HG03565 (cell line): Measurements from ENCODE around the gene MORN3.
"Not testable (repeated sequence)": the region's sequence is repeated elsewhere in the genome, so short reads cannot be mapped to it uniquely, and the experiment has no call there.

Experiments
- ATAC-seq: cut with Tn5 transposase; IDR thresholded peaks from one replicate; pipeline ENCODE4 v1.9.1; 2021; ENCODE audit warnings: mild to moderate bottlenecking, moderate library complexity; ENCODE audit not compliant: unreplicated experiment

MORN3 gene, protein sequence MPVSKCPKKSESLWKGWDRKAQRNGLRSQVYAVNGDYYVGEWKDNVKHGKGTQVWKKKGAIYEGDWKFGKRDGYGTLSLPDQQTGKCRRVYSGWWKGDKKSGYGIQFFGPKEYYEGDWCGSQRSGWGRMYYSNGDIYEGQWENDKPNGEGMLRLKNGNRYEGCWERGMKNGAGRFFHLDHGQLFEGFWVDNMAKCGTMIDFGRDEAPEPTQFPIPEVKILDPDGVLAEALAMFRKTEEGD

DNA sequence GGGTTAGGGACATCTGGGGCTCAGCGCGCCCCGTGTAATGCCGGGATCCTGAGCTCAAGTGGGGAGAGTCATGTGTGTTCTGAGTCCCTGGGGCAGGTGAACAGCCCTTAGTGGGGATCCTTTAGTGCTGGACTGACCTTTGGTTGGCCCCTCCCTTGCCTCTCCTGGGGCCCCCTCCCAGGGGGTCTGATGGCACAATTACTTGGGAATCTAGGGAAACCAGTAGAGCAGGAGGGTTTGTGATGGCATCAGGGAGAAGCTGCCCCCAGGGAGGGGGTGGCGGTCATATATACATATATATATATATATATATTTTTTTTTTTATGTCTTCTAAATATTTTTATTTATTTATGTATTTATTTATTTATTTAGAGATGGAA is at the start of gene MORN3:
TSS of gene MORN3 (minus strand) at position 134 of the 380 bp plus-strand sequence. CDS start 171 bp downstream, outside the sequence.
- no peak for ATAC-seq

DNA sequence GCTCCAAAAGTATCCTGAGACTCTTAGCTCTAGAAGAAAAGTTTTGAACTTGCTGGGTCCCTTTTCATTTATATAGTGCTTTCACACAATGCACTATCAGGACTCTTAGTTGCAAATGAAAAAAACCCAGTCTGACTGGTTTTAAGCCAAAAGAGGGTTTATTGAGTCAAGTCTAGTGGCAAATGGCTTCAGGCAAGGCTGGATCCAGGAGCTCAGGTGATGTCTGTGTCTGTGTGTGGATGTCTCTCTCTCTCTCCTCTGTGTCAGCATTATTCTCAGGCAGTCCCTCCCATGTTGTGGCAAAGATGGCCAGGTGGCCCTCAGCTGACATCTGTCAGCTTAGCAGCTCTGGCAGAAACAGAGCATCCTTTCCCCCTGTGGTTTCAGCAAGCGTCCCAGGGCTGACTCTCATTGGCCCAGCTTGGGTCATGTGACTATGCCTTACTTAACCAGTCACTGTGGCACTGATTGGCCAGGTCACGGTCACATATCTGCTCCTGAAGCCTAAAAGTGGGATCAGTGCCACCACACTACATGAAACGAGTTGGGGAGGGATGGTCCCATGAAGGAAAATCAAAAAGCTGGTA is 49.3 kb upstream of the MORN3 start:
- no peak for ATAC-seq

DNA sequence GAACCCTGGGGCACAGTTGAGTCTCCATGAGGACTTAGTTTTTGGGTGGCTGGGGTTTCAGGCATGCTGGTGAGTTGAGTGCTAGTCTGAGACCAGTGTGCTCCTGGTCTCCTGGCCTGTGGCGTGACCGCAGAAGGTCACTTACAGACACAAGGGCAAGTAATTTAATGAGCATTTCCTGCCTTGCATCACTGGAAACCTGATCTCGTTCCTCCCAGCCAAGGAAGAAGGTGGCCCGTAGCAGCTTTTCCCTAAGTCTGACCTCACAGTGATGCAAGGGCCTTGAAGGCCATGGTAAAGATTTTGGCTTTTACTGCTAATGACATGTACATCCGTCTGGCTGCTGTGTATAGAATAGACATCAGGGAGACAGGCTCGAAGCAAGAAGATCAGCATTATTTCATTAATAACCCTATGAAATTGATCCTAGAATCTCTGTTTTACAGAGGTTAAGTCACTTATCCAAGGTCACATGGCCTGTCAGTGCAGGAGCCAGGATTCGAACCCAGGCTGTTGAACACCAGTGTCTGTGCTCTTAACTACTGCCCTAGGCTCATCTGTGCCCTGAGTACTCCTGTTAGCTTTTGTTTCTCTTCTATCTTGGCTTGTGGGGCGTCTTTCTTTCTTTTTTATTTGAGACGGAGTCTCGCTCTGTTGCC is 47.7 kb upstream of the MORN3 start:
- ATAC-seq: no peak

DNA sequence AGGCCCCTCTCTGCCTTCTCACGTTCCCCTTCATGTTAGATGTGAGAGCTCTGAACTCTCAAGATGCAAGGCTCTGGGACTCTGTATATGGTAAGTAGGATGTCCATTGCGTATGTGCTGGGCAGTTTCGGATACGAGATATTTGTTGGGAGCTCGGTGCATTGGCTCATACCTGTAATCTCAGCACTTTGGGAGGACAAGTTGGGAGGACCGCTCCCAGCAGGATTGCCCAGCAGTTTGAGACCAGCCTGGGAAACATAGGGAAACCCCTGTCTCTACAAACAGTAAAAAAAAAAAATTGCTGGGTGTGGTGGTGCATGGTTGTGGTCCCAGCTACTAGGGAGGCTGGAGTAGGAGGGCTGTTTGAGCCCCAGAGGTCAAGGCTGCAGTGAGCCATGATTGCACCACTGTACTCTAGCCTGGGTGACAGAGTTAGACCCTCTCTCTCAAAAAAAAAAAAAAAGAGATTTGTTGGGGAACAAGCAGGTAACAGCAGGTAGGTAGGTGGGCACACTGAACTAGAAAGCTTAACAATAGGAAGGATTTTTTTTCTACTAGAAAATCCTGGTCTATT is 46.5 kb upstream of the MORN3 start:
- no peak for ATAC-seq

DNA sequence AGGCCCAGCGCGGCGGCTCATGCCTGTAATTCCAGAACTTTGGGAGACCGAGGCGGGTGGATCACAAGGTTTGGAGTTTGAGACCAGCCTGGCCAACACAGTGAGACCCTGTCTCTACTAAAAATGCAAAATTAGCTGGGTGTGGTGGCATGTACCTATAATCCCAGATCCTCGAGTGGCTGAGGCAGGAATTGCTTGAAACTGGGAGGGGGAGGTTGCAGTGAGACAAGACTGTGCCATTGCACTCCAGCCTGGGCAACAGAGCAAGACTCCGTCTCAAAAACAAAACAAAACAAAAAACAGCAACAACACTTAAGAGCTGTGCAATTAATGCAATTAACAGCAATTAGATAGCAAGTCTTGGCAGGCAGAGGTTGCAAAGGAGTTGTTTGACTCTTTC is 45.6 kb upstream of the MORN3 start:
- not testable (repeated sequence) for ATAC-seq

DNA sequence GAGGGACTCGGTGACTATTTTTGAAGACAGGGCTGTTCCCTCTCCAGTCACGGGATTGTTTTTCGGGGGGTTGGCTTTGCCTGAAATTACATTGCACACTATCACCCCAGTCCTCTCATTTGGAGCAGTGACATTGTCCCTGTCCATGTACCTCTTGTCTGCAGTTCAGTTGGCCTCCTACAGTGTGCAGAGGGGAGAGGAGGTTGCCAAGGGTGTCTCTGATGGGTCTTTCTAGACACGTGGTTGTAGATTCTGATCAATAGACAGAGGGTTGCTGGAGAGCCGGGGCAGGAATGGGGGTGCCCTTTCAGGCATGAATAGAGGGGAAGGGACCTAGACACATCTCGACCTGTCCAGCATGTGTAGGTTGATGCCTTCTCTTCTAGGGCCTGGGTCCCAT is 44.3 kb upstream of the MORN3 start:
- no peak for ATAC-seq

DNA sequence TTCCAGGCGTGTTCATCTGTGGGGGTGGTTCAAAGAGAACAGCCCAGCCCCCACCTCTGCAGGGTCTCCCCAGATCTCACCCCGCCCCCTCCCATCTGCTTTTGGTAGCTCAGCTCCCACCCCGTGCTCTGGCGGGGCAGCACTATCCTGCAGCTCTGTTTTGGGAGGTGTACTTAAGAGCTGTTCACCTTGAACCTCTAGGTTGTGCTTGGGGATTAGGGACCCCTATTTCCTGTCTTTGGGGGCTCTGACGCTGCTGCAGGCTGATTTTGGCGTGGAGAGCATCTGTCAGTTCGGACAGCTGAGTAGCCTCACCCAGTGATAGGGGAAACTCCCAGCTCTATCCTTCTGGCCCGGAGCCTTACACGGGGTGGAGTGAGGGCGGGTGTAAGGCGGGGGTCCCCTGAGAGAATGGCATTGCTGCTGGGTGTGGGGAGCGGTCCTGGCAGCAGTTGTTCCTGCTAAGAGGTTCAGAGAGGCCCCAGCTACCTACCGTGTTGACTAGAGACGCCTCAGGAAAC is 43.9 kb upstream of the MORN3 start:
- ATAC-seq: no peak

DNA sequence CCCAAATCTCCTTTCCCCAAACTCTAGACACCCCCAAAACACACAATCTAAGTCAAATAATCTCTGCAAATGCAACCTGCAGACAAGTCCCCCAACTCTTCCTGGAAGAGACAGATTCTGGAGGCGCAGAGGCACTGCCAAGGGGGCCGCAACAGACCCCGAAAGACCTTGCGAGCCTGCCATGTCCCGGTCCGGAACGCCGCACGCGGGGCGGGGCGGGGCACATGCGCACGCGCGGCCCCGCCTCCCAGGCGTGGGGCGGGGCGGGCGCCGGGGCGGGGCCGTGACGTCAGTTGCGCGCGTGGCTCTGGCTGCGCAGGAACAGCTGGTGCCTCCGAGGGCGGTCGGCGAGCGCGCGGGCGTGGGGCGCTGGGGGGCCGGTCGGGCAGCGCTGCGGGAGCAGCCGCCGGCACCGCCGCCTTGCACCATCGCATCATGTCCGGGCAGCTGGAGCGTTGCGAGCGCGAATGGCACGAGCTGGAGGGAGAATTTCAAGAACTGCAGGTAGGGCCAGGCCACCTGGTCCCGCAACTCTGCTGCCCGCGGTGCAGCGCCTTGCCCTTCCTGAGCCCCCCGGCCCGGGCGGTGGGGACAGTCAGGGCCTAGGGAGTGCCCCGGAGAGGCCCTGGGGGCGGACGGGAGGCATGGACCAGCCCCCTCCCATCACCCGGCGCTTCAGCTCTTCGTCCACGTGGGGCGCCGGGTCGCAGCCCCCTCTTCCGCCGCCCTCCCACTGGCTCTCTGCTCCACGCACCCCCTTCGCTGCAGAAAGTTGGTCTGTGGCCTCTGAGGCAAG is 43.2 kb upstream of the MORN3 start, which contains the start of gene TMEM120B:
TSS of gene TMEM120B (plus strand) at position 292 of the 796 bp plus-strand sequence. CDS start at position 436, 144 bp downstream.
- ATAC-seq: peak; percentile 69

DNA sequence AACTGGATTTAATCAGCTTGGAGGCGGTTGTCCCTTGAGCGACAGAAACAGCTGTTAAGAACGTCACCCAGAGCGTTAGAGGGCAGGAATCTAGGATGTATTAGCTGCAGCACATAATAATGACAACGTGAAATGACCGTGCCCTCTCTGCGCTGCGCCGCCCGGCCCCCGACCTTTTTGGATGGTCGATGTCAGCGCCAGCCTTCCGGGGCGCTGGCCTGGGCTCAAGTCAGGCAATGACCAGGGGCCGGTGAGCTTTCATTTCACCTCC is 42.7 kb upstream of the MORN3 start:
- peak; percentile 20 for ATAC-seq

DNA sequence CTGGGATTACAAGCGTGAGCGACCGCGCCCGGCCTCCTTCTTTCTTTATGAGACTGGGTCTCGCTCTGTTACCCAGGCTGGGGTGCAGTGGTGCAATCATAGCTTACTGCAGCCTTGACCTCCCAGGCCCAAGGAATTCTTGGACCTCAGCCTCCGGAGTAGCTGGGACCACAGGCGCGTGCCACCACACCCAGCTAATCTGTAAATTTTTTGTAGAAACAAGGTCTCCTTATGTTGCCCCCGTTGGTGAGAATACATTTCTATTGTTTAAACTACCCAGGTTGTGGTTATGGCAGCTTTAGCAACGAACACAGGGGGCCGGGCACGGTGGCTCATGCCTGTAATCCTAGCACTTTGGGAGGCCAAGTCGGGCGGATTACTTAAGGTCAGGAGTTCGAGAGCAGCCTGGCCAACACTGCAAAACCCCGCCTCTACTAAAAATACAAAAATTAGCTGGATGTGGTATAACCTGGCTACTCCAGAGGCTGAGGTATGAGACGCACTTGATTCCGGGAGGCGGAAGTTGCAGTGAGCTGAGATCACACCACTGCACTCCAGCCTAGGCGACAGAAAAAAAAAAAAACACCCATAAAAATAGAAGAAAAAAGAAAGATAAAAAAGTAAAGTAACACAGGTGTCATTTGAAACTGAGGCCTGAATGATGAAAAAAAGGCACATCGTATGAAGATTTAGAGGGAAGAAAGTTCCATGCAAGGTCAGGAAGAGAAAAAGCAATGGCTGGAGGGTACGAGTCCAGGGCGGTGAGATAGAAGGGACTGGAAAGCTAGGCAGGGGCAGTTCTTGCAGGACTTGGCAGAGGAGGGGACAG is 42.1 kb upstream of the MORN3 start:
- ATAC-seq: no peak

DNA sequence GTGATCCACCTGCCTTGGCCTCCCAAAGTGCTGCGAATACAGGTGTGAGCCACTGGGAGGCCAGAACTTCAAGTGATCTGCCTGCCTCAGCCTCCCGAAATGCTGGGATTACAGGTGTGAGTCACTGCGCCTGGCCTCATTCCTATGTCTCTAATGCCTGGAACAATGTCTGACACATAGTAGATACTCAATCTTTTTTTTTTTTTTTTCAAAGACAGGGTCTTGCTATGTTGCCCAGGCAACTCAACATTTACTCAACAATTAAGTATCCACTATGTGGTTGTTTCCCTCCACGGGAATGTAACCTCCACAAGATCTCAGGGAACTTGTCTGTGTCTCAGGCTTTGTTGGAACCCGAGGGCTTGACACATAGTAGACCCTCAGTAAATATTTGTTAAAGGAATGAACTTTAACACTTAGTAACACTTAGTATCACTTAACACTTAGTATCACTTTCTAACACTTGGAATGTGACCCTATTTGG is 40.1 kb upstream of the MORN3 start:
- ATAC-seq: no peak

DNA sequence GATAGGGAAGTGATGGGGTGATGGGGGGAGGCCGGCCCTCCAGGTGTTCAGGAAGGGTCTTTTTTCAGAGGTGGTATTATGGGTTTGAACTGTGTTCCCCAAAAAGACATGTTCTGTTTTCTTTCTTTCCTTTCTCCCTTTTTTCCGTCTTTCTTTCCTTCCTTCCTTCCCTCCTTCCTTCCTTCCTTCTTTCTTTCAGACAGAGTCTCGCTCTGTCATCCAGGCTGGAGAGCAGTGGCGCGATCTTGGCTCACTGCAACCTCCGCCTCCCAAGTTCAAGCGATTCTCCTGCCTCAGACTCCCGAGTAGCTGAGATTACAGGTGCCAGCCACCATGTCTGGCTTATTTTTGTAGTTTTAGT is 39.6 kb upstream of the MORN3 start:
- ATAC-seq: not testable (repeated sequence)

DNA sequence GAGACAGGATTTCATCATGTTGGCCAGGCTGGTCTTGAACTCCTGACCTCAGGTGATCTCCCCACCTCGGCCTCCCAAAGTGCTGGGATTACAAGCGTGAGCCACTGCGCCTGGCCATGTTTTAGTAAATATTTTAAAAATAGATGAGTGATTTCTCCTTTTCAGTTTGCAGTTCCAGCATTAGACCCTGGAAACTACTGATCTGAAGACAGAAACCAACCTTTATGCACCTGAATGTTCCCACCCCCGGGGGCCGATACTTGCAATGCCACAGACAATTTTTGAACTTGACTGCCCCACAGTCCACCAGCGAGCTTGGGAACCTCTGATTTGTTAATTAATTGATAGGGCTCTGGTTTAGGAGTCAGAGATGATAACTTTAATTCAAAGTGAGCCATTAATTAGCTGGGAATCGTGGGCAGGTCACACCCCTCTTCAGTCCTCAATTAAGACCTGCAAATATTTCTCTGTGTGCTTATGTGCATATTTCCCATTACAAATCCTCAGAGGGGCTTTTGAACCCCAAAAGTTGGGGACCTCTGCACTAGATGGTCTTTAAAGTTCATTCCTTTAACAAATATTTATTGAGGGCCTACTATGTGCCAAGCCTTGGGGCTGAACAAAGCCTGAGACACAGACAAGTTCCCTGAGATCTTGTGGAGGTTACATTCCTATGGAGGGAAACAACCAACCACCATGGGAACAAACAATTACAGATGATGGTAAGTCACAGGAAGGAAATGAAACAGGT is 39.0 kb upstream of the MORN3 start:
- no peak for ATAC-seq

DNA sequence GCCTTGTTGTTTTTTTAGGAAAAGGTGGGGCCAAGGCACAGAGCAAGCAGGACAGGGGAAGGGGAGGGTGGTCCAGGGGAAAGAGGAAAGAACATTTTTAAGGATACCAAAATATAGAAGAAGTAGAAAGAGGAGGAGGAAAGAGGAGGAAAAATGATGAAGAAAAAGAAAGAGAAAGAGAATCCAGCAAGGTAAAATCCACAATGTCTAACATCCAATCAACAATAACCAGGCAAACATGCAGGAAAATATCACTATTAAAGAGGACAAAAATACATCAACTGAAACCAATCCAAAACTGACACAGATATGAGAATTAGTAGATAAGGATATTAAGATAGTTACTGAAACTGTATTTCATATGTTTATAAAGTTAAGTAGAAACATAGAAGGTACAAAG is 36.1 kb upstream of the MORN3 start:
- ATAC-seq: no peak

DNA sequence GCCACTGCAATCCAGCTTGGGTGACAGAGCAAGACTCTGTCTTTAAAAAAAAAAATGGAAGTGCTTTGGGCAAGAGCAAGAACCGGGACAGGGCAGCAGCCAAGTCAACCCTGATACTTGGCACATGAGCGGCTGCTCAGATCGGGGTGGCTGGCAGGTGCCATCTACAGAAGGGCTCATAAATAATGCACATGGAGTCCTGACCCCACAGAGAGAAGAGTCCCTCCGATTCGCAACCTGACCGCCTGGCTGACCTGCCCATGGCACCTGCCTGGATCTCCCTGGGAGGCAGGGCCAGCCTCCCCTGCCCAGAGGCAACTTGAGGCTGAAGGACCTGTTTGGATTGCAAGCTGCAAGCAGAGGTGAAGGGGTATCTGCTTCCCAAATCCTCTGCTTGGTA is 33.5 kb upstream of the MORN3 start:
- ATAC-seq: no peak

DNA sequence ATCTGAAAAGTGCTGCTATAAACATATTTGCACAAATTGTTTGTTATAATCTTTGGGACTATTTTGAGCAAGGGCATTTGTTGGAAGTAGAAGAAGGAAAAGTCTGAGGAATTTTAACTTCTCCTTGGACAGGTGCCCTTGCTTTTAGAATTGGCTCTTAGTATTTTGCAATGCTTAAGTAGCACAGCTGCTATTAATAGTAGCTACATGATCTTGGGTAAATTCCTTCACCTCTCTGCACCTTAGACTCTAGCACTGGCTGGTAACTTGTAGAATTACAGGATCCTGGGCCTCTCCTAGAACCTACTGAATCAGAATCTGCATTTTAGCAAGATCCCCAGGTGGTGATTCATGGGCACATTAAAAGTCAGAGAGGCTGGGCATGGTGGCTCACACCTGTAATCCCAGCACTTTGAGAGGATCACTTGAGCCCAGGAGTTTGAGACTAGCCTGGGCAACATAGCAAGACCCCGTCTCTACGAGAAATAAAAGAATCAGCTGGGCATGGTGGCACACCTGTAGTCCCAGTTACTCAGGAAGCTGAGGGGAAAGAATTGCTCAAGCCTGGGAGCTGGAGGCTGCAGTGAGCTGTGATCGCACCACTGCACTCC is 32.3 kb upstream of the MORN3 start:
- ATAC-seq: no peak

DNA sequence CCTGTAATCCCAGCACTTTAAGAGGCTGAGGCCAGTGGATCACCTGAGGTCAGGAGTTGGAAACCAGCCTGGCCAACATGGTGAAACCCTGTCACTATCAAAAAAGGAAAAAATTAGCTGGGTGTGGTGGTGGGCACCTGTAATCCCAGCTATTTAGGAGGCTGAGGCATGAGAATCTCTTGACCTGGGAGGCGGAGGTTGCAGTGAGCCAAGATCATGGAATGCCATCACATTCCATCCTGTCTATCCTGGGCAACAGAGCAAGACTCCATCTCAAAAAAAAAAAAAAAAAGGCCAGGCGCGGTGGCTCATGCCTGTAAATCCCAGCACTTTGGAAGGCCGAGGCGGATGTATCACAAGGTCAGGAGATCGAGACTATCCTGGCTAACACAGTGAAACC is 28.4 kb upstream of the MORN3 start:
- ATAC-seq: not testable (repeated sequence)

DNA sequence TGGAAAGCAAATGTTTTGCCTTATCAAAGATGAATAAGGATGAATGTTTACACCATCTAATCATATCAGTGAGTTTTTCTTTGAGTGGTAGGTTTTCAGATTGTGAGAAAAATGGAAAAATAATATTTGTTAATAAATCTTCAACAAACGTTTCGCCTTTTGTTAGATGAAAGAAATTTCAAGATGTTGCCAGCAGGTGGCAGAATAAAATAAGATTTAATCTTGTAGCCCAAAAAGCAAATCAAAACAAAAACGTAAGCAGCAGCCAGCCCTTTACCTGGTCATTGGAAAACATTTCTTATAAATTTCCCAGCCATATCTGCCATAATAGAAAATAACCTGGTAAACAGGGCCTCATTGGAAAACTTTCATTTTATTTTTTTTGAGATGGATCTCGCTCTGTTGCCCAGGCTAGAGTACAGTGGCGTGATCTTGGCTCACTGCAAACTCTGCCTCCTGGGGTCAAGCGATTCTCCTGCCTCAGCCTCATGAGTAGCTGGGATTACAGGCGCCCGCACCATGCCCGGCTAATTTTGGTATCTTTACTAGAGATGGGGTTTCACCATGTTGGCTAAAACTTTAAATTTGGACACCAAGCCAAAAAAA is 27.7 kb upstream of the MORN3 start:
- no peak for ATAC-seq
